HG03175 (cell line): ENCODE results near the gene SLC16A13.
"Not testable (repeated sequence)": the region's sequence is repeated elsewhere in the genome, so short reads cannot be mapped to it uniquely, and the experiment has no call there.

ENCODE experiments used
- ATAC-seq: cut with Tn5 transposase; IDR thresholded peaks from one replicate; pipeline ENCODE4 v1.9.1; 2021; ENCODE audit warnings: mild to moderate bottlenecking, moderate library complexity; ENCODE audit not compliant: unreplicated experiment

Gene SLC16A13

DNA sequence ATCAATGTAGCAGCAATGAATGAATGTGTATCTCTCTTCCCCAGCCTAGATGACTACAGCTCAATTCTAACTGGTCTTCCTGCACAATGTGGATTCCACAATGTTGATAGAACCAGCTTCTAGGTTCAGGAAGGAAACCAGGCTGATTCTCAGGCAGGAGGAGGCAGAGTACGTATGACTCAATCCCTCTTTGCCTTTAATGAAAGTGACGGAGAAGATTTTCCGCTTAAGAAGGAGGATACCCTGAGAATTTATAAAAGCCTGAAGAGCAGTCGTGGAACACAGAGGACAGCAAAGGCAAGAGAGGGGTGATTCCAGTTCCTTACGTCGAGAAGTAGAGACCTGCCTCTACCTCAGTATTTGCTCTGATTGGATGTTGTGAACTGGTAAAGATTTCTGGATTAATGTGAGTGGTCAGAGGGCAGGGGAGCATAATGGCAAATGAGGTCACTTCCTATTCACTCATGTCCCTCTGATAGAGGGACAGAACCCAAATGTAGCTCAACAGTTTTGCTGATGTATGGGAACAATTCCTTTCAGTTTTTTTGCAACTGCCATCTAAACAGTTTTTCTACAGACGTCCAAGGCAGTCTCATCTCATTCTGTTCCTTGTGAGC lies 23.1 kb downstream of the SLC16A13 start:
- no peak for ATAC-seq

DNA sequence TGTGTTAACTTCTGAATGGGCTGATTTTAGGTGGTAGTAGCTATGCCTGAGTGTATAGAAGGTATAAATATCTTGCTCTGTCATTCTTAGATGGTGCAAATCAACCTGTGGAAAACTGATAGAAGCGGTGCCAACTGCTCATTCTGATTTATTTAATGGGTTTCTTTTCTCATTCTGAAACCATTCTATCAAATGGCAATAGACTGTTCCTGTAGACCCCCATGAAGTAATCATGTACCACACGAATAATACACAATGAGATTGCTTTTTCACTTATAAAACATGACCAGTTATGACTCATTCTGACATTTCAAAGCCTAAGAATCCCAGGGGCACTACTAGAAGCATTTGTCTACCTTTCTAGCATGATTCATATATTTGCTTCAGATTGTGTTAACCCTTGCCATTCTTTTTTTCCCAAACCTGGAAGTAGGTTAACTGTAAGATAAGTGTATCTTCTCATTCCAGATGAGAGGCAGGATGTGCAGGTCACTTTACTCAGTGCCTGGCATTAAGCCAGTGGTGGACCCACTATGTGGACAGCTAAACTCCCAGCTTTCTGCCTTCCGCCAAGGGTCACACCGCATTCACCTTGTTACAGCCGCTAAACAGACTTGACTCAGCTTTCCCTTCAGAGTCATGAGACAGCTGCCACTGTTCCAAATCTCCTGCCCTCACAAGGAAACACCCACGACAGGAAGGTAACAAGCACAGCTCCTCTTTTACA lies 24.5 kb downstream of the SLC16A13 start:
- no peak for ATAC-seq

DNA sequence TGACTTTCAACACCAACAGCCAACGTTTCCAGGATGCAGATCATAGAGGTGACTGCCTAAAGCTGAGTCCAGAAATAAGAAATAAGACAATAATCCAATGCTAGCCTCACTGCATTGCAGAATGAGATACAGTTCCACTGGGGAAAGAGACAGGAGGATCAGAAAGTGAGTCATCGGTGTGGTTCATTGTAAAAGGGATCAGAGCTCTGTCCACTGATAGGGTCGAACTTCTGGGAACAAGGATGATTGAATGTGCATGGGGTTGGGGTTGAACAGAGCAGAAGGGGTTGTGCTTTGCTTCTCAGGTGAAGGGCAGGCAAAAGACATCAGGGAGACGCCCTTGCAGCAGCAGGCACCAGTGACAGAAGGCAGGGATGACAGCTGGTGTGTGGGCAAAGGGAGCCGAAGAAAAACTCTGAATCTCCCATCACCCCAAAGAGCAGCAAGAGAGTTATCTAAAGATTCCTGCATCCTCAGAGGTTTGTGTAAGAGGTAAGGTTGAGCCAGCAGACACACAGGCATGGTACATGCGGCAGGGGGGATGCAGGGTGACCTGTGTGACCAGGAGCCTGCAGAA lies 27.8 kb downstream of the SLC16A13 start:
- ATAC-seq = no peak

DNA sequence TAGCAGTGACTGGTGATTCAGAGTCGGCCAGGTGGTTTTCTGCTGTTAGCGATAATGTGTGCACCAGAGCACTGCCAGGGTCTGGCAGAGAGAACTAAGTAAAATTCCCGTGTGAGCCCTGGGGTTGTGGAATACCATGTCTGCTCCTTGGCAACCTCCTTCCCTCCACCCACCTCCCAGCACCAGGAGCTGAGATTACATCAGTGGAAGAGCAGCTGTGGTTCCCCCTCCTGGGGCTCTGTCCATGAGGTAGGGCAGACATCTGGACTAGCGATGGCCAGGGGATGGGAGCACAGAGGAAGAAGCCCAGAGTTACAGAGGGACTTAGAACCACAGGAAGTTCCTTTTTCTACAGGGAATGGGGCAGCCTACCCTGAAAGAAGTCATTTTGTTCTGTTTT lies 28.4 kb downstream of the SLC16A13 start:
- ATAC-seq = no peak

DNA sequence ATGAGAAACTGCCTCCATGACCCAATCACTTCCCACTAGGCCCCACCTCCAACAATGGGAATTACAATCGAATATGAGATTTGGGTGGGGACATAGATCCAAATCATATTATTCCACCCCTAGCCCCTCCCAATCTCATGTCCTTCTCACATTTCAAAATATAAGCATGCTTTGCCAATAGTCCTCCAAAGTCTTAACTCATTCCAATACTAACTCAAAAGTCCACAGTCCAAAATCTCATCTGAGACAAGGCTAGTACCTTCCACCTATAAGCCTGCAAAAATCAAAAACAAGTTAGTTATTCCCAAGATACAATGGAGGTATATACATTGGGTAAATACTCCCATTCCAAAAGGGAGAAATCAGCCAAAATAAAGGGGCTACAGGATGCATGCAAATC lies 31.4 kb downstream of the SLC16A13 start:
- ATAC-seq = no peak

DNA sequence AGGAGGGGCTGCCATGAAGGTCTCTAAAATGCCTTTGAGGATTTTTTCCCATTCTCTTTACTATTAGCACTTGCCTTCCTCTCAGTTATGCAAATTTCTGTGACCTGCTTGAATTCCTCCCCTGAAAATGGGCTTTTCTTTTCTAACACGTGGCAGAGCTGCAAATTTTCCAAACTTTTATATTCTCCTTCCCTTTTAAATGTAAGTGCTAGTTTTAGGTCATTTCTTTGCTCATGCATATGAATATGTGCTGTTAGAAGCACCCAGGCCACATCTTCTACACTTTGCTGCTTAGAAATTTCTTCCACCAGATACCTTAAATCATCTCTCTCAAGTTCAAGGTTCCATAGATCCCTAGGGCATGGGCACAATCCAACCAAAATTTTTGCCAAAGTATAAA lies 32.5 kb downstream of the SLC16A13 start:
- ATAC-seq = no peak

DNA sequence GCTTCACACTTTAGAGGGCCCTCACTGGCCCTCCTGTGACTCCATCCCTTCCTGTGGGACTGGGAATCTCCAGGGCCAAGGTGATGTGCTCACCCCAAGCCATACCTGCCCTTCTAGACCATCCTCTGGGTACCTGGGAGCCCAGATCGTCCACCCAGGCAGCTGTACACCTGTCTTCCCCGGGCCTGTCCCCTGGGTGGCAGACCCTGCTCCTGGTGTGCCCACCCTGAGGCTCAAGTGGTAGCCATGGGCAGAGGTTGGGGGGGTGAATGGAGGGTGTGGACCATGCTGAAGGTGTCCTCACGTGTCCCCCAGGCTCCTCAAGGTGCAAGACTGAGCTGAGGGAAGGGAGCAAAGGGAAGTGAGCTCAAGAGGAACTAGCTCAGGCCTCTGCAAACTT lies 34.9 kb downstream of the SLC16A13 start:
- no peak for ATAC-seq

DNA sequence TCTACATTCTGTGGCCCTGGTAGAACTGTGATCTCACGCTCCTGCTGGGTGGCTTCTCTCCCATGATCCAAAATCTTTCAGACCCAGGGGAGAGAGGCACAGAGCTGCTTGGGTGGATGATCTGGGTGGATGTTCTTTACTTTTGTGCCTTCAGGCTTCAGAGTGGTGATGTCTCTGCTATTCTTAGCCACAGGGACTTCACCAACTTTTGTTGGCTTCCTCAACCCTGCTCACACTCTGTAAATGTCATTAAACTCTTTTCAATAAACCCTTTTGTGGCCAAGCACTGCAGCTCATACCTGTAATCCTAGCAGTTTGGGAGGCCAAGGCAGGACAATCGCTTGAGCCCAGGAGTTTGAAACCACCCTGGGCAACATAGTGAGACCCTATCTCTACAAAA lies 36.6 kb downstream of the SLC16A13 start:
- ATAC-seq = no peak

DNA sequence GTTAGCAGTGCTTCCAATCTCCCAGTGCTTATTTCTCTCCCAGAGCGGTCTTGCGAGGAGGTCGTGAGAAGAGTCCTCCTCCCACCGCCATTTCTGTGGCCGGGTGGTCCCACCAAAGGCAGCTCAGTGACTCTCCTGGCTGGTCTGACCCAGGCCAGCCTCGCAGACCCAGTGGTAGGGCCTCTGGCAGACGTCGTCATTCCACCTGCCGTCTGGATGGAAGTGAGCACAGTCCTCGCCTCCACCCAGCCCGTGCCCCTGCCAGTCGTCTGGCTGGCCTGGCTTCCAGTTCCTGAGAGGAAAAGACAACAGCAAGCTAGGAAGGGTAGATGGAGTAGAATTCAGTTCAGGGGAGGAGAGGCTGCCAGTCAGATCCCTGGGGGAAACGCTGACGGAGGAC lies 39.1 kb downstream of the SLC16A13 start:
- ATAC-seq = no peak

DNA sequence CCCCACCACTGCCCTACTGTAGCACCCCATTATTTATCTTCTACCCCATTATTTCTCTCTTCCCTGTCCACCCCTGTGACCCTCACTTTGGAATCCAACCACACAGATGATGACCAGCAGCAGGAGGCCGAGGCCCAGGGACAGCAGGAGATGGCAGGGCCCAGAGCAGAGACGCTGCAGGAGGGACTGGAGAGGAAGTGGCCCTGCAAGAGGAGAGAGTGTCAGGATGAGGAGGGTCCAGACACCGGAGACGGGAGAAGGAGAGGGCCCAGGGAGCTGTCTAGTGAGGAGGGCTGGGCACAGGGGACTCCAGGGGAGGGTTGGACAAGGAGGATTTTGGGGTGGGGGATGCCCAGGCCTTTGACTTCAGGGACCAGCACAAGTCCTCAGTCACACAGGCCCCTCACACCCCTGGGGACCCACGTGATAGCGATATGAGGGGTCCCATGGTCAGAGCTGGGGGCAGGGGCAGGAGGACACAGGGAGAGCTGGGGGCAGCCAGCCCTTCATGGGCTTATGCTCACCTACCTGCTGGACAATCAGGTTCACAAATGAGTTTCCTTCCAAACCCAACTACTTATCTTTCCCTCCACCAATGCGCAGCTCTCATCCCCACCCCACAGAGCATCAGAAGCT lies 42.2 kb downstream of the SLC16A13 start:
- no peak for ATAC-seq

DNA sequence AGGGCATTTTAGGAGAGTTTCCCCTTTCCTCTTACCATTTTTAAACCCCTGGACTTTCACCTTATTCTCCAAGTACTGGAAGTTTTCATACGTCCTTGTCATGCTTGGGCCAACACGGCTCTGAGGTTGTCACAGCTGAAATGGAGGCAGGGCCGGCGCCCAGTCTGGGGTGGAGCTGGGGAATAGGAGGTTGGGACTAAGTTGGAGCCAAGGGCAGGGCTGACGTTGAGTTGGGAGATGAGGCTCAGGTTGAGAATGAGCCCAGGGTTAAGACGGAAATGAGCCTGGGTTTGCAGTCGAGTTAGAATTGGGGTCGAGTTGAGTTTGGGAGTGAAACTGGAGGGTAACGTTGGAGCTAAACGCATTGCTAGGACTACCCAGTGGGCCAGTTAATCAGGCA lies 42.9 kb downstream of the SLC16A13 start:
- no peak for ATAC-seq

DNA sequence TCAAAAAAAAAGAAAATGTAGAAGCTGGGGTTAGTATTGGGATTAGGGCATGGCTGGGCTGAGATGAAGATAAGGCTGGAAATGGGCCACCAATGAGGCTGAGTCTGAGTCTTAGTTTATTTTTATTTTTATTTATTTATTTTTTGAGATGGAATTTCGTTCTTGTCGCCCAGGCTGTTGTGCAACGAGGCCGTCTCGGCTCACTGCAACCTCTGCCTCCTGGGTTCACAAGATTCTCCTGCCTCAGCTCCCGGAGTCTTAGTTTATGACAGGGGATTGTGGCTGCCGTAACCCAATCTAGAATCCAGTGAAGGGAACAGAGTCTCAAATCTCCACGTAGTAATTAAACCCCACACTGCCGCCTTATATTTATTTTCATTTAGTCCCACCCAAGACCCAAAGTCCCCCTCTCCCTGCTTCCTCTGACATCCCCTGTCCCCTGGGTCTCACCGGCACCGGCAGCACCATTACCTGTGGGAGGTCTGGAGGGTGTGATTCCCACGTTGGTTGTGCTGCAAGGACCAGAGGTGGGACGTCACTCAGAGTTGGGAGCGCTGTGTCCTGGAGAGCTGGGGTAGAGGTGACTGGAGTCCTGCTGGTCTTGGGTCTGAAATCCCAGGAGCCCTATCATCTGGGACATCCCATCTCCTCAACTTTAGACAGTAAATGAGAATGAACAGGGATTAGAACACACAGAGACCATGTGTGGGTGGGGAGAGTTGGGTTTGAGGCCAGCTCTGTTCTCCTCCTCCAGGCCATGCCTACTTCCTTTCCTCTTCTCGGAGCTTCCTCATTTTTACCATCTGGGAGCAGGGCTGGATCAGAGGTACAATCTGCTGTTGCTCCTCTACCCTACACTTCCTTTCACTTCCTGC lies 44.0 kb downstream of the SLC16A13 start, which contains the start of gene CLEC10A:
TSS of gene CLEC10A (minus strand) at position 671 of the 875 bp plus-strand sequence. CDS start 1,439 bp downstream, outside the sequence.
- no peak for ATAC-seq

DNA sequence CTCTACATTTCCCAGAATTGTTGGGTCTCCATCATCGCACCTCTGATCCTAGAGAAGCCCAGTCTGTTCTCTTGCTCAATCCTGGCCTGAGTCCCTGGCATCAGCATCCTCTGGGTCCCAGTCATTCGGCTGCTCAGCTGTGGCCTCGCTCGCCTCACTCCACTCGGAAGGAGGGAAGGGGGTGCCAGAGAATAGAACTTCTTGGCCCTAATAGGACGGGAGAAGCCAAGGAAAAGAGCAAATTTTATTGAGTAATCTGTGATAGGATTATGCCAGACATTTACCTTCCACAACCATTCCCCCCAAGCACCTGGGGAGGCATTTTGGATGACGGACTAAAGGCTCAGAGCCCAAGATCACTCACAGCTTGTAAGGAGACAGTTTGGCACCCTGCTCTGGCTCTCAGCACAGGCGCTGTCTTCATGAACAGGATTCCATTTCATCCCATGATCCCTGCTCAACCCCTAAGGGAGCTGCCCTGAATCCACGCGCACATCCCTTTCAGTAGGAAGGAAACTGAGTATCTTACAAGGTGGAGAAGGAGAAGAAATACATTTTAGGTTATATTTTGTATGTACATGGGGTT lies 44.7 kb downstream of the SLC16A13 start:
- no peak for ATAC-seq

DNA sequence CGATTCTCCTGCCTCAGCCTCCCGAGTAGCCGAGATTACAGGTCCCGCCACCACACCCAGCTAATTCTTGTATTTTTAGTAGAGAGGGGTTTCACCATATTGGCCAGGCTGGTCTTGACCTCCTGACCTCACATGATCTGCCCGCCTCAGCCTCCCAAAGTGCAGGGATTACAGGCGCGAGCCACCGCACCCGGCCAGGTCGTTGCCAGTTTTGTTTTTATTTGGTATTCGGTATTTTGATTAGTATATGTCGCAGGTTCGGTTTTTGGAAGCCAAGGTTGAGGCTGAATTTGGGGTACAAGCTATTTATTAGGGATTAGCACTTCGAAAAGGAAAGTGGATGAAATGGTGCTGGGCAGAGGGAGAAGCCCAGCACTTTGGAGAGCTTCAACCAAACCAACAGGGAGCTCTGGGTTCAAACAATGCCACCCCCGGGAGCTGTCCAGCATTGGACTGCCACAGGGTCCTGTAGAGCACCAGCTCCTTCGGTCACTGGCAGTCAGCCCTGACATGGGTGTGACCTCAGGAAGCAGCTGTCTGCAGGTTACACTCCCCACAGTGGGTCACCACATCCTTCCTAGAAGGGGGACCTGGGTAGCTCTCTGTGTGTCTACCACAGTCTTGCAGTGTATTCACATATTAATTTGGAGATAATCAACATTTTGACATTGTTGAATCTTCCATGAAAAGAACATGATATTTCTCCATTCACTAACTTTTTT lies 45.7 kb downstream of the SLC16A13 start:
- no peak for ATAC-seq

DNA sequence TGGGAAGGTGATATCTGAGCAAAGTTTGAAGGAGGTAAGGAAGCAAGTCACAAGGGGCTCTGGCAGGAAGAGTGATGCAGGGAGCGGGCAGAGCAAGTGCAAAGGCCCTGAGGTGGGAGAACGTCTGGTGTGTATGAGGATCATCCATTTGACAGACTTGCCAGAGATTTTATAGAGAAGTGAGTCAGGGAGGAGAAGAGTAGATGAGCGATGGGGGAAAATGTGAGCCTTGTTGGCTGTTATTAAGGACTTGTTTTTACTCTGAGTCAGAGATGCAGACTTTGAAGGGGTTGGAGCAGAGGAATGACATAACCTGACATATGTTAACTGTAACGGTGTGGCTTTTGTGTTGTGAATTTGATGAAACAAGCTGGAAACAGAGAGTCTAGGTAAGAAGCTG lies 47.8 kb downstream of the SLC16A13 start:
- ATAC-seq = no peak

DNA sequence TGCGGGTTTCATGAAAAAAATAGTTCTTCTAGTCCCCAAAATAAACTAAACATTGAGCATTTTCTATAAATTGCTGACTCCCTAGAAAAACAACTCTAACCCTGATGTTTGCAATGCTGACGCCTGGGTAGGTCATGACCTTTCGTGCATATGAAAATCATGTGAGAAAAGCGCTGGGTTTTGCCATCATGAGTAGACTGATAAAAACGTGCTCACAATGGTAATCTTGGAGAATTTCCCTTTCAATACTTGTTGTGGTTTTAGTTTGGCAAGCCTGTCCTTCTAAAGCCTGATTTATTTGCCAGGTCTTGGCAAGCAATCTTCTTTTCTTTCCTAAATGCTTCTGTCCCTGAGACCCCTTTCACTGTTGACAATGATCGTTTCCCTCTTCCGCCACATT lies 48.3 kb downstream of the SLC16A13 start:
- ATAC-seq = no peak

DNA sequence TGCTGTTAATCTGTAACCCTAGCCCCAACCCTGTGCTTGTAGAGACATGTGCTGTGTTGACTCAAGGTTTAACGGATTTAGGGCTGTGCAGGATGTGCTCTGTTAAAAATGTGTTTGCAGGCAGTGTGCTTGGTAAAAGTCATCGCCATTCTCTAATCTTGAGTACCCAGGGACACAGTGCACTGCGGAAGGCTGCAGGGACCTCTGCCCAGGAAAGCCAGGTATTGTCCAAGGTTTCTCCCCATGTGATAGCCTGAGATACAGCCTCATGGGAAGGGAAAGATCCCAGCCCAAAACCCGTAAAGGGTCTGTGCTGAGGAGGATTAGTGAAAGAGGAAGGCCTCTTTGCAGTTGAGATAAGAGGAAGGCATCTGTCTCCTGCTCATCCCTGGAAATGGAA lies 52.6 kb downstream of the SLC16A13 start:
- not testable (repeated sequence) for ATAC-seq

DNA sequence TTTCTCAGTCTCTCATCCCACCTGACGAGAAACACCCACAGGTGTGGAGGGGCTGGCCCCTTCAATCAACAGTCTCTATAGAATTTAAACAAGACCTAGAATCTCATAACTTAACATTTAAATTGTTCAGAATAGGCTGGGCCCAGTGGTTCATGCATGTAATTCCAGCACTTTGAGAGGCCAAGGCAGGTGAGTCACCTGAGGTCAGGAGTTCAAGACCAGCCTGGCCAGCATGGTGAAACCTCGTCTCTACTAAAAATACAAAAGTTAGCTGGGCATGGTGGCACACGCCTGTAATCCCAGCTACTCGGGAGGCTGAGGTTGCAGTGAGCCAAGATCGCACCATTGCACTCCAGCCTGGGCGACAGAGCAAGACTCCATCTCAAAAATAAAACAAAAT lies 53.8 kb downstream of the SLC16A13 start:
- not testable (repeated sequence) for ATAC-seq
